ENCODE measurements around the gene SPEG.

DNA sequence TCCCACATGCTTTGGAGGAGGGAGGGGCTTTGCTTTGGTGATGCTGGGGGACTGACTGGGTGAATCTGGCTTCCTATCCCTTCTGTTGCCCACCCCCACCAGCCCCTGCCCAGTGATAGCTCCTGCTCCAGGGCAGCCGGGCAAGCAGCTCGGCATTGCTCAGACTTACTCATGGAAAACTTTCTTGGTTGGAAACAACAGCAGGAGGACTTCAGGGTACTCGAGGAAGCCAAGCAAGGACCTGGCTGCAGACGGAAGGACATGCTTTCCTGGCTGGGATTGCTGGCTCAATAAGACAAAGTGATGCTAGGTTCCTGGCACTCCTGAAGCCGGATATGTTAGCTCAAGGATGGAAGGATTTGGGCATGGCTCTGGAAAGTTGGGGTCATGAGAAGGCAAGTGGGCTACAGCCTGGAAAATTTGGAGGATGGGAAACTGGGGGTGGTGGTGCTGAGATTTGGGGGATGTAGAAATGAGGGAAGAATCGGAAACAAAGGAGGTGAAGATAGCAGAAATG lies 3.1 kb downstream of the SPEG start:
- TF ChIP-seq, protein P1, sequence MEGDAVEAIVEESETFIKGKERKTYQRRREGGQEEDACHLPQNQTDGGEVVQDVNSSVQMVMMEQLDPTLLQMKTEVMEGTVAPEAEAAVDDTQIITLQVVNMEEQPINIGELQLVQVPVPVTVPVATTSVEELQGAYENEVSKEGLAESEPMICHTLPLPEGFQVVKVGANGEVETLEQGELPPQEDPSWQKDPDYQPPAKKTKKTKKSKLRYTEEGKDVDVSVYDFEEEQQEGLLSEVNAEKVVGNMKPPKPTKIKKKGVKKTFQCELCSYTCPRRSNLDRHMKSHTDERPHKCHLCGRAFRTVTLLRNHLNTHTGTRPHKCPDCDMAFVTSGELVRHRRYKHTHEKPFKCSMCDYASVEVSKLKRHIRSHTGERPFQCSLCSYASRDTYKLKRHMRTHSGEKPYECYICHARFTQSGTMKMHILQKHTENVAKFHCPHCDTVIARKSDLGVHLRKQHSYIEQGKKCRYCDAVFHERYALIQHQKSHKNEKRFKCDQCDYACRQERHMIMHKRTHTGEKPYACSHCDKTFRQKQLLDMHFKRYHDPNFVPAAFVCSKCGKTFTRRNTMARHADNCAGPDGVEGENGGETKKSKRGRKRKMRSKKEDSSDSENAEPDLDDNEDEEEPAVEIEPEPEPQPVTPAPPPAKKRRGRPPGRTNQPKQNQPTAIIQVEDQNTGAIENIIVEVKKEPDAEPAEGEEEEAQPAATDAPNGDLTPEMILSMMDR (optimal IDR thresholded peaks at IDR 0.05 in 1 of 3, IDR thresholded peaks at IDR 0.05 in 1 of 3, conservative IDR thresholded peaks at IDR 0.05 in 1 of 3; ENCODE audit: extremely low read depth in 1 of 3, insufficient read depth in 2 of 3, low read length in 3 of 3) = no peak
- no peak for TF ChIP-seq EZH2 (IDR thresholded peaks at IDR 0.05; ENCODE audit: low read length)
